Esophagus muscularis mucosa (tissue), 4 donors: ENCODE results near the gene KCNMB2. TPM values are rescaled to one million over a fixed set of nuclear protein-coding genes. Genes with fewer than 3 reads are reported as not detected.

ENCODE experiments used
- DNase-seq: peaks from one replicate; pipeline ENCODE4 v3.0.0-alpha.2; 2017; ENCODE audit errors: extremely low spot score
- H3K27ac ChIP-seq, 4 donors: fragments of 200-600 bp; sonication (generic); replicated peaks in 1 of 4; 1 replicate in 3 of 4; 2 replicates in 1 of 4; pipeline ENCODE4 v1.5.1; 2016 to 2019; ENCODE audit warnings: mild to moderate bottlenecking in 1 of 4
- H3K27me3 ChIP-seq, 4 donors: fragments of 200-600 bp; sonication (generic); one replicate each; pipeline versions ENCODE4 v1.5.1 to v1.6.0; 2016 to 2019
- H3K36me3 ChIP-seq, 4 donors: fragments of 200-600 bp; sonication (generic); one replicate each; pipeline ENCODE4 v1.5.1; 2016 to 2019
- H3K4me1 ChIP-seq, 4 donors: fragments of 200-600 bp; sonication (generic); one replicate each; pipeline ENCODE4 v1.5.1; 2016 to 2019
- H3K4me3 ChIP-seq, 4 donors: fragments of 200-600 bp; sonication (generic); 1 replicate in 2 of 4; 2 replicates in 2 of 4; pipeline ENCODE4 v1.5.1; 2016 to 2019; ENCODE audit warnings: mild to moderate bottlenecking in 4 of 4, moderate library complexity in 1 of 4
- H3K9me3 ChIP-seq, 4 donors: fragments of 200-600 bp; sonication (generic); 1 replicate in 3 of 4; 2 replicates in 1 of 4; pipeline ENCODE4 v1.5.1; 2016 to 2019
- EP300 ChIP-seq: sonication (generic); formaldehyde crosslinking; IDR thresholded peaks from one replicate; pipeline ENCODE4 v1.6.1; 2017; ENCODE audit warnings: antibody characterized with exemption
- POLR2A ChIP-seq: fragments of 450-650 bp; IDR thresholded peaks from one replicate; pipeline ENCODE4 v1.6.1; 2017; ENCODE audit warnings: antibody characterized with exemption, moderate library complexity, mild to moderate bottlenecking, low read depth
- POLR2AphosphoS5 ChIP-seq, 2 donors: sonication (generic); formaldehyde crosslinking; IDR thresholded peaks; one replicate each; pipeline ENCODE4 v1.6.1; 2017; ENCODE audit warnings: antibody characterized with exemption in 2 of 2
- WGBS: methylation state at CpG from one replicate; pipeline ENCODE4 v1.1.5; 2018; 5-methylcytosine and 5-hydroxymethylcytosine counted together
- intact Hi-C: fragments of 100-400 bp; cut with DNase I; formaldehyde crosslinking; loops from one replicate; pipeline ENCODE4 v1.15.1; 2023
- total RNA-seq, 4 donors: library from RNA; depleted of rRNA; stranded (reverse); fragments of >200 nt; gene quantifications; one replicate each; pipeline versions ENCODE4 v1.1.0 to v1.2.1, GENCODE V29; 2016
- TF ChIP-seq, protein P1 (sequence below), 3 experiments: fragments of 200-600 bp in 2 of 3; fragments of 450-650 bp in 1 of 3; sonication (generic) in 2 of 3; IDR thresholded peaks; one replicate each; pipeline ENCODE4 v1.5.1; 2017 to 2019; ENCODE audit warnings: antibody characterized with exemption in 3 of 3, mild to moderate bottlenecking in 2 of 3, moderate library complexity in 1 of 3

Gene KCNMB2
- total RNA-seq, 4 donors from 2014 or later, result 0.17 to 0.40 TPM; not detected in 2

DNA sequence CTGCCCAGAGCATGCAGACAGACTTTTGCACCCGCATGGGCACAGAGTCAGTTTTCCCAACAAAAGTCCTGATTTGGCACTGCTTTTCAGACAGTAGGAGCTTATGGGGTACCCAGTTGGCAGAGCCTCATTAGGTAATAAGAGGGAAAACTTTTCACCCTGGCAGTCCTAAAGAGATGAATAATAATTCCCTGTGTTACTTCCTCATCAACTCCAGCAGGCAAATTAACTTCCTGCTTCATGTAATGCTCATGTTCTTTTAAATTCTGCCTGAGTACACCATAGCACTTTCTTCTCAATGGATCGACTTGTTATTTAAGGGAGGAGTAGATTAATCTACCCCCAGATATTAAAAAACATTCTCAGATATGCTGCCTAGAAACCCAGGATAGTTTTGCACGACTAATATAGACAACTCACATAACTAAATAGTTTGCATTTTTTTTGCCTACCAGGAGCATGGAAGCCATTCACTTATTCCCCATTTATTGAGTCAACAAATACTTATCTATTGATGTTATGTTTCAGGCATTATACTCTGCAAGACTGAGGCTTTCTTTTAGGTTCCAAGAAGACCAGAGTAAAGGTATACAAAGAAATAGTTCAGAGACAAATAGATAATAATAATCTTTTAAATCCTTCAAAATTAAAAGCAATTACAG, 214.5 kb downstream of the KCNMB2 start:
- Histone ChIP-seq H3K27me3 (no peaks in the 10 kb centered on the region), H3K36me3 (no peaks in the 10 kb centered on the region), H3K9me3 (no peaks in the 10 kb centered on the region), H3K4me1 (peaks cover 0 to 15% (median 11%) of the 10 kb centered on the region in 4 donors), H3K27ac (no peak overlapping the region), H3K4me3 (no peak overlapping the region)
- intact Hi-C loops, result no loop called here
- no peak for DNase-seq
- TF ChIP-seq POLR2AphosphoS5 (IDR thresholded peaks at IDR 0.05), result no peak
- TF ChIP-seq, protein P1, sequence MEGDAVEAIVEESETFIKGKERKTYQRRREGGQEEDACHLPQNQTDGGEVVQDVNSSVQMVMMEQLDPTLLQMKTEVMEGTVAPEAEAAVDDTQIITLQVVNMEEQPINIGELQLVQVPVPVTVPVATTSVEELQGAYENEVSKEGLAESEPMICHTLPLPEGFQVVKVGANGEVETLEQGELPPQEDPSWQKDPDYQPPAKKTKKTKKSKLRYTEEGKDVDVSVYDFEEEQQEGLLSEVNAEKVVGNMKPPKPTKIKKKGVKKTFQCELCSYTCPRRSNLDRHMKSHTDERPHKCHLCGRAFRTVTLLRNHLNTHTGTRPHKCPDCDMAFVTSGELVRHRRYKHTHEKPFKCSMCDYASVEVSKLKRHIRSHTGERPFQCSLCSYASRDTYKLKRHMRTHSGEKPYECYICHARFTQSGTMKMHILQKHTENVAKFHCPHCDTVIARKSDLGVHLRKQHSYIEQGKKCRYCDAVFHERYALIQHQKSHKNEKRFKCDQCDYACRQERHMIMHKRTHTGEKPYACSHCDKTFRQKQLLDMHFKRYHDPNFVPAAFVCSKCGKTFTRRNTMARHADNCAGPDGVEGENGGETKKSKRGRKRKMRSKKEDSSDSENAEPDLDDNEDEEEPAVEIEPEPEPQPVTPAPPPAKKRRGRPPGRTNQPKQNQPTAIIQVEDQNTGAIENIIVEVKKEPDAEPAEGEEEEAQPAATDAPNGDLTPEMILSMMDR (IDR thresholded peaks at IDR 0.05), result no peak
- TF ChIP-seq EP300, result no peak
- 48% methylated on average over 3 of the region's 3 CpGs for WGBS

GRCh38 chr3:178752843-178753242, 216.6 kb downstream of the KCNMB2 start:
- intact Hi-C loops, result no loop called here
- H3K4me3 ChIP-seq, result no peak overlapping the region
- no peaks in the 10 kb centered on the region for H3K27me3 ChIP-seq
- DNase-seq, result no peak
- no peak overlapping the region for H3K27ac ChIP-seq
- no peaks in the 10 kb centered on the region for H3K9me3 ChIP-seq
- TF ChIP-seq POLR2A (no peak), EP300 (no peak)
- TF ChIP-seq, protein P1 (IDR thresholded peaks at IDR 0.05), result no peak
- peaks cover 0 to 15% (median 11%) of the 10 kb centered on the region in 4 donors for H3K4me1 ChIP-seq
- WGBS, result 93% methylated on average over 2 of the region's 2 CpGs
- no peaks in the 10 kb centered on the region for H3K36me3 ChIP-seq

- DNase-seq, result no peak
- Histone ChIP-seq H3K4me3 (no peak overlapping the region), H3K27me3 (no peaks in the 10 kb centered on the region), H3K4me1 (peaks cover 0 to 15% (median 11%) of the 10 kb centered on the region in 4 donors), H3K9me3 (no peaks in the 10 kb centered on the region), H3K36me3 (no peaks in the 10 kb centered on the region), H3K27ac (no peak overlapping the region)
- 54% methylated on average over 6 of the region's 7 CpGs for WGBS
- intact Hi-C loops, result no loop called here
- TF ChIP-seq POLR2A (no peak), POLR2AphosphoS5 (IDR thresholded peaks at IDR 0.05) (no peak), EP300 (no peak)
- TF ChIP-seq, protein P1 (IDR thresholded peaks at IDR 0.05), result no peak
Observed at GRCh38 chr3:178754852-178755510, 218.7 kb downstream of the KCNMB2 start.

DNA sequence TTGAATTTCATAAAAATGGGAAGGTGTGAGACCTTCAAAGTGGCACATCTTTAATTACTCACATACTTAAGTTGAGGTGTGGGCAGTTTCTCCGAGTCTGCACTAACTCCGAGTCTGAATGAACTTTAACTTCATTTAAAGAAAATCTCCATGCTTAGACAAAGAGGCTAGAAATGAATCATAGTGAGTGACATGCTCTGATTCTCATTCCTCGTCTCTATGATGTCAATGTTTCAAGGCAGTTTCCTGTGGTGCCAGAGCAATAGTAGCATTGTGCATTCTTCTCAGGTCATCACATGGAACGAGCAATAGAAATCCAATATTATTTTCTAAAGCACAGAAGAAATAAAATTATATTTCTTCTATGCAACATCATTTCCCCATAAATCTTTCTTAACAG, 224.8 kb downstream of the KCNMB2 start:
- 87% methylated on average over 4 of the region's 4 CpGs for WGBS
- Histone ChIP-seq H3K36me3 (no peaks in the 10 kb centered on the region), H3K9me3 (no peaks in the 10 kb centered on the region), H3K27me3 (no peaks in the 10 kb centered on the region), H3K4me3 (no peak overlapping the region), H3K4me1 (no peaks in the 10 kb centered on the region), H3K27ac (no peak overlapping the region)
- DNase-seq, result no peak
- TF ChIP-seq, protein P1 (IDR thresholded peaks at IDR 0.05), result no peak
- TF ChIP-seq POLR2AphosphoS5 (IDR thresholded peaks at IDR 0.05) (no peak), POLR2A (no peak), EP300 (no peak)
- intact Hi-C loops, result no loop called here
